Ovary (tissue), 9 donors: ENCODE measurements around the gene PRR35. TPM values are rescaled to one million over a fixed set of nuclear protein-coding genes. Genes with fewer than 3 reads are reported as not detected.

ENCODE experiments used
- DNase-seq, 5 donors: peaks; one replicate each; pipeline ENCODE4 v3.0.0-alpha.2; 2019 to 2020
- H3K27ac ChIP-seq, 2 donors: fragments of 200-600 bp; one replicate each; pipeline versions ENCODE4 v1.5.1 to v1.8.0; 2019 to 2022
- H3K27me3 ChIP-seq: fragments of 200-600 bp; one replicate; pipeline ENCODE4 v1.8.0; 2022
- H3K36me3 ChIP-seq: fragments of 200-600 bp; sonication (generic); one replicate; pipeline ENCODE4 v1.5.1; 2019
- H3K4me1 ChIP-seq: one replicate; pipeline ENCODE4 v1.8.1; 2013; ENCODE audit warnings: mild to moderate bottlenecking, moderate library complexity; ENCODE audit not compliant: insufficient read depth
- H3K4me3 ChIP-seq: fragments of 200-600 bp; sonication (generic); one replicate; pipeline ENCODE4 v1.5.1; 2017
- H3K9me3 ChIP-seq, 2 donors: fragments of 200-600 bp in 1 of 2; sonication (generic) in 1 of 2; one replicate each; pipeline versions ENCODE4 v1.5.1 to v1.8.1; 2013 to 2019; ENCODE audit warnings: mild to moderate bottlenecking in 1 of 2, moderate library complexity in 1 of 2
- CTCF ChIP-seq, 3 donors: fragments of 450-650 bp in 2 of 3; fragments of 200-600 bp in 1 of 3; IDR thresholded peaks; one replicate each; pipeline versions ENCODE4 v1.5.1 to v1.8.0; 2016 to 2022; ENCODE audit warnings: antibody characterized with exemption in 3 of 3, mild to moderate bottlenecking in 1 of 3
- EP300 ChIP-seq: sonication (generic); formaldehyde crosslinking; IDR thresholded peaks from one replicate; pipeline ENCODE4 v1.6.1; 2017; ENCODE audit warnings: antibody characterized with exemption
- POLR2A ChIP-seq: fragments of 450-650 bp; IDR thresholded peaks from one replicate; pipeline ENCODE4 v1.6.1; 2017; ENCODE audit warnings: antibody characterized with exemption, mild to moderate bottlenecking, moderate library complexity
- WGBS, 3 donors: extraction: QIAGEN DNeasy Blood & Tissue Kit in 1 of 3; methylation state at CpG; one replicate each; pipeline versions ENCODE4 v1.1.5 to v1.1.7; 2013 to 2017; 5-methylcytosine and 5-hydroxymethylcytosine counted together
- intact Hi-C, 4 donors: fragments of 100-400 bp; cut with DNase I; formaldehyde crosslinking; loops; one replicate each; pipeline versions ENCODE4 v1.11.0 to v1.15.1; 2022 to 2023
- polyA plus RNA-seq, 2 donors: library from polyadenylated mRNA; stranded (reverse); fragments of 200-250 nt in 1 of 2; fragments of 350-450 nt in 1 of 2; fragmentation: Illumina TruSeq in 1 of 2; extraction: RNeasy Lipid Tissue Mini Kit (QIAGEN cat#74804) in 1 of 2; gene quantifications; one replicate each; pipeline ENCODE4 v1.2.3, GENCODE V29; 2013 to 2014
- total RNA-seq, 7 donors: library from RNA; depleted of rRNA in 2 of 7; stranded (reverse); fragments of >200 nt in 2 of 7; fragmentation: NEBNext Ultra II Directional in 3 of 7; extraction: Animal tissue kit (Norgen Biotek cat#: 25700) in 3 of 7; gene quantifications; one replicate each; pipeline versions ENCODE4 v1.1.0 to v1.2.4, GENCODE V29; 2016 to 2023
- donor health status: DM: no; HTN: no; CAD: no; lungs with moderate emphysema.
- donor health status: DM: no; HTN: no; CAD: no.
- donor health status: Bipolar disorder and iron deficiency.
- donor health status: DM: yes; HTN: yes; CAD: no.
- donor health status: DM: no; HTN: no; CAD: no.
- donor health status: DM: yes; HTN: yes; CAD: no.

PRR35 gene
- total and polyA plus RNA-seq, 9 donors = not detected

- H3K27me3 ChIP-seq = no peaks in the 10 kb centered on the region
- TF ChIP-seq EP300 (no peak), POLR2A (no peak), CTCF (IDR thresholded peaks at IDR 0.05) (no peak)
- intact Hi-C loops = no loop called here
- no peaks in the 10 kb centered on the region for H3K9me3 ChIP-seq
- WGBS, 3 donors = 89 to 93% (median 89%) methylated on average over 22 to 24 of the region's 24 CpGs
- H3K4me1 ChIP-seq = no peaks in the 10 kb centered on the region
- H3K27ac ChIP-seq = no peak overlapping the region
- DNase-seq = no peak
- H3K4me3 ChIP-seq = no peak overlapping the region
- no peaks in the 10 kb centered on the region for H3K36me3 ChIP-seq
Measured at GRCh38 chr16:578232-578869, 18.2 kb downstream of the PRR35 start.

GRCh38 chr16:578870-579405, 18.7 kb downstream of the PRR35 start:
- H3K27ac ChIP-seq = no peak overlapping the region
- H3K4me3 ChIP-seq = no peak overlapping the region
- DNase-seq = peak in 3 of 5 donors; percentile 62 to 77 (median 66)
- no peaks in the 10 kb centered on the region for H3K9me3 ChIP-seq
- no peaks in the 10 kb centered on the region for H3K27me3 ChIP-seq
- H3K4me1 ChIP-seq = no peaks in the 10 kb centered on the region
- TF ChIP-seq CTCF (IDR thresholded peaks at IDR 0.05) (peak; percentile 22 to 46 (median 23)), POLR2A (no peak)
- no peaks in the 10 kb centered on the region for H3K36me3 ChIP-seq
- intact Hi-C loops = no loop called here
- 44 to 56% (median 45%) methylated on average over 26 to 34 of the region's 34 CpGs for whole genome bisulfite sequencing, 3 donors

- DNase-seq = no peak
- H3K27ac ChIP-seq = no peak overlapping the region
- intact Hi-C loops = loop anchor here in 2 of 4 donors (5.0 kb wide), 2 partner anchors 62 to 82 kb away; partner anchors contain the start of gene MCRIP2 (in 1 of the 2)
- no peaks in the 10 kb centered on the region for H3K27me3 ChIP-seq
- no peaks in the 10 kb centered on the region for H3K4me1 ChIP-seq
- TF ChIP-seq POLR2A = no peak
- TF ChIP-seq CTCF (IDR thresholded peaks at IDR 0.05) = no peak
- TF ChIP-seq EP300 = no peak
- H3K4me3 ChIP-seq = no peak overlapping the region
- WGBS, 3 donors = 88 to 91% (median 89%) methylated on average over 19 to 27 of the region's 27 CpGs
- no peaks in the 10 kb centered on the region for H3K9me3 ChIP-seq
- H3K36me3 ChIP-seq = no peaks in the 10 kb centered on the region
Measured at GRCh38 chr16:580141-580945, 20.1 kb downstream of the PRR35 start.

GRCh38 chr16:580946-581498, 20.8 kb downstream of the PRR35 start:
- no peaks in the 10 kb centered on the region for H3K36me3 ChIP-seq
- H3K27me3 ChIP-seq = no peaks in the 10 kb centered on the region
- no peaks in the 10 kb centered on the region for H3K9me3 ChIP-seq
- no peak for DNase-seq
- no peak overlapping the region for H3K27ac ChIP-seq
- TF ChIP-seq EP300 = no peak
- no peak for TF ChIP-seq CTCF (IDR thresholded peaks at IDR 0.05)
- TF ChIP-seq POLR2A = no peak
- H3K4me1 ChIP-seq = no peaks in the 10 kb centered on the region
- WGBS, 3 donors = 96 to 97% (median 97%) methylated on average over 19 of the region's 19 CpGs
- intact Hi-C loops = loop anchor here in 2 of 4 donors (5.0 kb wide), 2 partner anchors 61 to 81 kb away; partner anchors contain the start of gene MCRIP2 (in 1 of the 2)
- H3K4me3 ChIP-seq = no peak overlapping the region
